Measurements from ENCODE around the gene C1orf116.

C1orf116 gene

GRCh38 chr1:207028884-207029650 is 3.5 kb downstream of the C1orf116 start:
- Histone ChIP-seq H3F3A (ENCODE audit: low read depth) (no peaks in the 10 kb centered on the region), H3K27me3 (ENCODE audit: insufficient read depth, low read length, poor library complexity, severe bottlenecking) (peaks cover 10% of the 10 kb centered on the region)

GRCh38 chr1:207027921-207028320 is 4.6 kb downstream of the C1orf116 start:
- Histone ChIP-seq H3K36me3 (ENCODE audit: insufficient read depth, low read length) (no peaks in the 10 kb centered on the region), H3K4me1 (ENCODE audit: insufficient read depth, low read length, poor library complexity, severe bottlenecking) (peaks cover 3% of the 10 kb centered on the region), H3F3A (ENCODE audit: low read depth) (no peaks in the 10 kb centered on the region), H3K79me2 (ENCODE audit: insufficient read depth, low read length) (no peaks in the 10 kb centered on the region), H3K4me2 (ENCODE audit: low read depth, low read length, poor library complexity, severe bottlenecking) (no peak overlapping the region), H3K9me3 (ENCODE audit: insufficient read depth, low read depth, low read length) (no peaks in the 10 kb centered on the region), H2AFZ (ENCODE audit: low read length) (no peak overlapping the region), H3K27me3 (ENCODE audit: insufficient read depth, low read length, poor library complexity, severe bottlenecking) (peaks cover 10% of the 10 kb centered on the region), H3K9ac (ENCODE audit: low read depth, low read length, poor library complexity, severe bottlenecking) (no peak overlapping the region), H3K9me2 (replicated peaks; ENCODE audit: low read depth, low read length) (no peaks in the 10 kb centered on the region), H4K20me1 (ENCODE audit: insufficient read depth, low read length, poor library complexity, severe bottlenecking) (no peaks in the 10 kb centered on the region), H3K4me3 (ENCODE audit: low read length, poor library complexity, severe bottlenecking) (no peak overlapping the region)
- TF ChIP-seq CTCF (conservative IDR thresholded peaks at IDR 0.05; ENCODE audit: low read length) = no peak
- no peak for TF ChIP-seq EZH2phosphoT487 (IDR thresholded peaks at IDR 0.05; ENCODE audit: borderline replicate concordance)

More at GRCh38 chr1:207028884-207029650, 3.5 kb downstream of the C1orf116 start:
- no peak for TF ChIP-seq CTCF (conservative IDR thresholded peaks at IDR 0.05; ENCODE audit: low read length)
- no peak for TF ChIP-seq EZH2phosphoT487 (IDR thresholded peaks at IDR 0.05; ENCODE audit: borderline replicate concordance)
- Histone ChIP-seq H3K9me3 (ENCODE audit: insufficient read depth, low read depth, low read length) (no peaks in the 10 kb centered on the region), H3K79me2 (ENCODE audit: insufficient read depth, low read length) (no peaks in the 10 kb centered on the region), H4K20me1 (ENCODE audit: insufficient read depth, low read length, poor library complexity, severe bottlenecking) (no peaks in the 10 kb centered on the region), H3K4me3 (ENCODE audit: low read length, poor library complexity, severe bottlenecking) (no peak overlapping the region), H3K9me2 (replicated peaks; ENCODE audit: low read depth, low read length) (no peaks in the 10 kb centered on the region), H3K9ac (ENCODE audit: low read depth, low read length, poor library complexity, severe bottlenecking) (no peak overlapping the region), H2AFZ (ENCODE audit: low read length) (no peak overlapping the region), H3K36me3 (ENCODE audit: insufficient read depth, low read length) (no peaks in the 10 kb centered on the region), H3K4me1 (ENCODE audit: insufficient read depth, low read length, poor library complexity, severe bottlenecking) (peaks cover 3% of the 10 kb centered on the region), H3K4me2 (ENCODE audit: low read depth, low read length, poor library complexity, severe bottlenecking) (no peak overlapping the region)

- no peaks in the 10 kb centered on the region for H3K79me2 ChIP-seq (ENCODE audit: insufficient read depth, low read length)
- no peak overlapping the region for H2AFZ ChIP-seq (ENCODE audit: low read length)
- no peaks in the 10 kb centered on the region for H3K9me2 ChIP-seq (replicated peaks; ENCODE audit: low read depth, low read length)
- no peaks in the 10 kb centered on the region for H3F3A ChIP-seq (ENCODE audit: low read depth)
- peaks cover 10% of the 10 kb centered on the region for H3K27me3 ChIP-seq (ENCODE audit: insufficient read depth, low read length, poor library complexity, severe bottlenecking)
- peaks cover 3% of the 10 kb centered on the region for H3K4me1 ChIP-seq (ENCODE audit: insufficient read depth, low read length, poor library complexity, severe bottlenecking)
- no peak overlapping the region for H3K4me2 ChIP-seq (ENCODE audit: low read depth, low read length, poor library complexity, severe bottlenecking)
- H3K4me3 ChIP-seq (ENCODE audit: low read length, poor library complexity, severe bottlenecking) = no peak overlapping the region
- no peaks in the 10 kb centered on the region for H3K36me3 ChIP-seq (ENCODE audit: insufficient read depth, low read length)
- H3K9me3 ChIP-seq (ENCODE audit: insufficient read depth, low read depth, low read length) = no peaks in the 10 kb centered on the region
- H3K9ac ChIP-seq (ENCODE audit: low read depth, low read length, poor library complexity, severe bottlenecking) = no peak overlapping the region
- no peaks in the 10 kb centered on the region for H4K20me1 ChIP-seq (ENCODE audit: insufficient read depth, low read length, poor library complexity, severe bottlenecking)
- TF ChIP-seq EZH2phosphoT487 (IDR thresholded peaks at IDR 0.05; ENCODE audit: borderline replicate concordance) = no peak
- no peak for TF ChIP-seq CTCF (conservative IDR thresholded peaks at IDR 0.05; ENCODE audit: low read length)
These were observed 5.3 kb downstream of the C1orf116 start for GRCh38 chr1:207027206-207027777.
